ENCODE data around the gene ADRB1.

The ADRB1 gene

GRCh38 chr10:114003161-114003941 lies 40.3 kb upstream of the ADRB1 start:
- in situ Hi-C loops (cut with MboI; ENCODE audit: low pct_unique_long_range_greater_than_20kb, low sequenced_read_pairs, unreplicated experiment): no loop called here
- TF ChIP-seq CTCF (IDR thresholded peaks at IDR 0.05; ENCODE audit: extremely low read depth, insufficient read depth, missing control alignments): no peak

GRCh38 chr10:114009281-114009996 lies 34.2 kb upstream of the ADRB1 start:
- no peak for DNase-seq (ENCODE audit: low spot score)

More at GRCh38 chr10:114003161-114003941, 40.3 kb upstream of the ADRB1 start:
- DNase-seq (ENCODE audit: low spot score): no peak

GRCh38 chr10:114010316-114010715 lies 33.4 kb upstream of the ADRB1 start:
- TF ChIP-seq CTCF (IDR thresholded peaks at IDR 0.05; ENCODE audit: extremely low read depth, insufficient read depth, missing control alignments): no peak
- in situ Hi-C loops (cut with MboI; ENCODE audit: low pct_unique_long_range_greater_than_20kb, low sequenced_read_pairs, unreplicated experiment): no loop called here

More at GRCh38 chr10:114009281-114009996, 34.2 kb upstream of the ADRB1 start:
- TF ChIP-seq CTCF (IDR thresholded peaks at IDR 0.05; ENCODE audit: extremely low read depth, insufficient read depth, missing control alignments): no peak
- in situ Hi-C loops (cut with MboI; ENCODE audit: low pct_unique_long_range_greater_than_20kb, low sequenced_read_pairs, unreplicated experiment): no loop called here

GRCh38 chr10:114012650-114013049 lies 31.0 kb upstream of the ADRB1 start:
- DNase-seq (ENCODE audit: low spot score): no peak
- in situ Hi-C loops (cut with MboI; ENCODE audit: low pct_unique_long_range_greater_than_20kb, low sequenced_read_pairs, unreplicated experiment): no loop called here
- no peak for TF ChIP-seq CTCF (IDR thresholded peaks at IDR 0.05; ENCODE audit: extremely low read depth, insufficient read depth, missing control alignments)

More at GRCh38 chr10:114010316-114010715, 33.4 kb upstream of the ADRB1 start:
- DNase-seq (ENCODE audit: low spot score): no peak

- in situ Hi-C loops (cut with MboI; ENCODE audit: low pct_unique_long_range_greater_than_20kb, low sequenced_read_pairs, unreplicated experiment): no loop called here
- no peak for TF ChIP-seq CTCF (IDR thresholded peaks at IDR 0.05; ENCODE audit: extremely low read depth, insufficient read depth, missing control alignments)
- no peak for DNase-seq (ENCODE audit: low spot score)
Measured at GRCh38 chr10:114015708-114016107, 28.0 kb upstream of the ADRB1 start.

- DNase-seq (ENCODE audit: low spot score): no peak
- in situ Hi-C loops (cut with MboI; ENCODE audit: low pct_unique_long_range_greater_than_20kb, low sequenced_read_pairs, unreplicated experiment): no loop called here
- TF ChIP-seq CTCF (IDR thresholded peaks at IDR 0.05; ENCODE audit: extremely low read depth, insufficient read depth, missing control alignments): no peak
Measured at GRCh38 chr10:114017271-114017670, 26.4 kb upstream of the ADRB1 start.

Measured in GM13977 (cell line).